ENCODE measurements around the gene MYT1. TPM values are rescaled to one million over a fixed set of nuclear protein-coding genes. Genes with fewer than 3 reads are reported as not detected.

MYT1 gene
- total RNA-seq, 1 donor from 2014 or later, result 2.3 TPM

- DNase-seq (ENCODE audit: low spot score, unreplicated experiment), result no peak
- no peak overlapping the region for H3K4me3 Mint-ChIP-seq (ENCODE audit: low read depth)
- no peak for TF ChIP-seq CTCF (IDR thresholded peaks at IDR 0.05; ENCODE audit: unreplicated experiment)
- no peaks in the 10 kb centered on the region for H3K4me1 Mint-ChIP-seq (ENCODE audit: low read depth)
- H3K9me3 Mint-ChIP-seq (ENCODE audit: low read depth), result peaks cover 4% of the 10 kb centered on the region
- peaks cover 24% of the 10 kb centered on the region for H3K36me3 Mint-ChIP-seq (ENCODE audit: insufficient read depth)
- no peak overlapping the region for H3K27ac Mint-ChIP-seq
- no peaks in the 10 kb centered on the region for H3K27me3 Mint-ChIP-seq
Observed at GRCh38 chr20:64273109-64273508, 108.9 kb downstream of the MYT1 start.

- Mint-ChIP-seq H3K4me1 (ENCODE audit: low read depth) (no peaks in the 10 kb centered on the region), H3K9me3 (ENCODE audit: low read depth) (peaks cover 2% of the 10 kb centered on the region), H3K27me3 (no peaks in the 10 kb centered on the region), H3K4me3 (ENCODE audit: low read depth) (no peak overlapping the region), H3K36me3 (ENCODE audit: insufficient read depth) (peaks cover 3% of the 10 kb centered on the region), H3K27ac (no peak overlapping the region)
- no peak for DNase-seq (ENCODE audit: low spot score, unreplicated experiment)
- TF ChIP-seq CTCF (IDR thresholded peaks at IDR 0.05; ENCODE audit: unreplicated experiment), result no peak
Observed at GRCh38 chr20:64276817-64277216, 112.6 kb downstream of the MYT1 start.

GRCh38 chr20:64277571-64278316 is 113.5 kb downstream of the MYT1 start:
- Mint-ChIP-seq H3K27ac (no peak overlapping the region), H3K27me3 (no peaks in the 10 kb centered on the region), H3K4me1 (ENCODE audit: low read depth) (no peaks in the 10 kb centered on the region), H3K4me3 (ENCODE audit: low read depth) (no peak overlapping the region), H3K9me3 (ENCODE audit: low read depth) (peaks cover 2% of the 10 kb centered on the region), H3K36me3 (ENCODE audit: insufficient read depth) (peaks cover 2% of the 10 kb centered on the region)
- no peak for TF ChIP-seq CTCF (IDR thresholded peaks at IDR 0.05; ENCODE audit: unreplicated experiment)
- no peak for DNase-seq (ENCODE audit: low spot score, unreplicated experiment)

- TF ChIP-seq CTCF (IDR thresholded peaks at IDR 0.05; ENCODE audit: unreplicated experiment), result no peak
- H3K4me3 Mint-ChIP-seq (ENCODE audit: low read depth), result no peak overlapping the region
- no peaks in the 10 kb centered on the region for H3K27me3 Mint-ChIP-seq
- no peaks in the 10 kb centered on the region for H3K4me1 Mint-ChIP-seq (ENCODE audit: low read depth)
- H3K36me3 Mint-ChIP-seq (ENCODE audit: insufficient read depth), result peaks cover 2% of the 10 kb centered on the region
- H3K27ac Mint-ChIP-seq, result no peak overlapping the region
- H3K9me3 Mint-ChIP-seq (ENCODE audit: low read depth), result peaks cover 2% of the 10 kb centered on the region
- no peak for DNase-seq (ENCODE audit: low spot score, unreplicated experiment)
Observed at GRCh38 chr20:64278317-64278681, 114.0 kb downstream of the MYT1 start.

- H3K4me1 Mint-ChIP-seq (ENCODE audit: low read depth), result no peaks in the 10 kb centered on the region
- no peaks in the 10 kb centered on the region for H3K27me3 Mint-ChIP-seq
- TF ChIP-seq CTCF (IDR thresholded peaks at IDR 0.05; ENCODE audit: unreplicated experiment), result no peak
- no peaks in the 10 kb centered on the region for H3K36me3 Mint-ChIP-seq (ENCODE audit: insufficient read depth)
- H3K9me3 Mint-ChIP-seq (ENCODE audit: low read depth), result peaks cover 7% of the 10 kb centered on the region
- no peak for DNase-seq (ENCODE audit: low spot score, unreplicated experiment)
- H3K4me3 Mint-ChIP-seq (ENCODE audit: low read depth), result no peak overlapping the region
- H3K27ac Mint-ChIP-seq, result no peak overlapping the region
Observed at GRCh38 chr20:64279826-64280459, 115.7 kb downstream of the MYT1 start.

All from progenitor cell of endocrine pancreas (in vitro differentiated cells).